Endometrium (tissue), 2 donors: ENCODE data around the gene KRTAP5-1.
"Not testable (repeated sequence)": the region's sequence is repeated elsewhere in the genome, so short reads cannot be mapped to it uniquely, and the experiment has no call there.

ENCODE experiments used
- FAIRE-seq: peaks from 2 replicates; lab custom pipeline; 2012; peaks lifted over from hg19 to GRCh38; lab: Jason Lieb, UNC
- donor health status: control.
- donor health status: control.

Gene KRTAP5-1

GRCh38 chr11:1584661-1585370, at the start of gene KRTAP5-1:
TSS of gene KRTAP5-1 (minus strand) at chr11:1585283. CDS start at chr11:1585249, 34 bp downstream.
- FAIRE-seq, result not testable (repeated sequence)

- no peak for FAIRE-seq
Observed at GRCh38 chr11:1633864-1634263, 48.8 kb upstream of the KRTAP5-1 start.

- no peak for FAIRE-seq
Observed at GRCh38 chr11:1632053-1632714, 47.1 kb upstream of the KRTAP5-1 start.

- FAIRE-seq, result no peak
Observed at GRCh38 chr11:1631066-1631568, 46.0 kb upstream of the KRTAP5-1 start.

GRCh38 chr11:1630271-1630670, 45.2 kb upstream of the KRTAP5-1 start:
- FAIRE-seq, result no peak

GRCh38 chr11:1629326-1630185, 44.5 kb upstream of the KRTAP5-1 start, which contains the start of gene KRTAP5-5:
TSS of gene KRTAP5-5 (plus strand) at chr11:1629775. CDS start at chr11:1629841, 66 bp downstream.
- FAIRE-seq, result no peak

- FAIRE-seq, result no peak
Observed at GRCh38 chr11:1628506-1629325, 43.6 kb upstream of the KRTAP5-1 start.

GRCh38 chr11:1625541-1625940, 40.5 kb upstream of the KRTAP5-1 start:
- FAIRE-seq, result no peak

- no peak for FAIRE-seq
Observed at GRCh38 chr11:1624621-1625020, 39.5 kb upstream of the KRTAP5-1 start.

GRCh38 chr11:1623716-1624115, 38.6 kb upstream of the KRTAP5-1 start:
- FAIRE-seq, result no peak

- no peak for FAIRE-seq
Observed at GRCh38 chr11:1622086-1622485, 37.0 kb upstream of the KRTAP5-1 start, which contains the start of gene KRTAP5-4. TSS of gene KRTAP5-4 (minus strand) at chr11:1622138. CDS start at chr11:1622093, 45 bp downstream.

GRCh38 chr11:1619449-1619848, 34.4 kb upstream of the KRTAP5-1 start:
- FAIRE-seq, result no peak

- no peak for FAIRE-seq
Observed at GRCh38 chr11:1618231-1618630, 33.1 kb upstream of the KRTAP5-1 start.

- no peak for FAIRE-seq
Observed at GRCh38 chr11:1608363-1608762, 23.3 kb upstream of the KRTAP5-1 start, which contains the start of gene KRTAP5-3. TSS of gene KRTAP5-3 (minus strand) at chr11:1608463. CDS start at chr11:1608385, 78 bp downstream.

GRCh38 chr11:1607901-1608300, 22.8 kb upstream of the KRTAP5-1 start:
- not testable (repeated sequence) for FAIRE-seq

- FAIRE-seq, result not testable (repeated sequence)
Observed at GRCh38 chr11:1607156-1607845, 22.2 kb upstream of the KRTAP5-1 start.

- not testable (repeated sequence) for FAIRE-seq
Observed at GRCh38 chr11:1605923-1606322, 20.8 kb upstream of the KRTAP5-1 start.

- FAIRE-seq, result no peak
Observed at GRCh38 chr11:1604711-1605110, 19.6 kb upstream of the KRTAP5-1 start.

GRCh38 chr11:1604181-1604580, 19.1 kb upstream of the KRTAP5-1 start:
- no peak for FAIRE-seq

GRCh38 chr11:1603629-1604028, 18.5 kb upstream of the KRTAP5-1 start:
- FAIRE-seq, result no peak

GRCh38 chr11:1601663-1602062, 16.6 kb upstream of the KRTAP5-1 start:
- FAIRE-seq, result not testable (repeated sequence)
